Measurements from ENCODE around the gene POLR1A. TPM values are rescaled to one million over a fixed set of nuclear protein-coding genes. Genes with fewer than 3 reads are reported as not detected.

POLR1A gene
- total RNA-seq, 1 donor: 43.1 TPM

GRCh38 chr2:86048888-86049287 is 56.8 kb downstream of the POLR1A start:
- no peak for TF ChIP-seq CTCF (IDR thresholded peaks at IDR 0.05; ENCODE audit: insufficient read depth, low read length)
- peak; percentile 76 for DNase-seq (ENCODE audit: low read depth)

DNA sequence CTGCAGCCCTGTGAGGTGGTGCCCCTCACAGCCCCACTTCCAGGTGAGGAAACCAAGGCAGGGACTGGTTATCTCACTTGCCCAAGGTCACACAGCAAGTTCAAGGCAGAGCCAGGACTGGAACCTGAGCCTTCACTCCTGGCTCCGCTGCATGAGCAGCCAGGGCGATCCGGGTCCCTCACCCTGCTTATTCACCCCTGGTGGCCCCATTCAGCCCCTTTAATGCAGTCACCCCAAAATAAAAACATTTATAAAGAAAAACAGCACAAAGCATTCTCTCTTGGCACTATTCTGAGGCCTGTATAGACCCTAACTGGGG is 57.3 kb downstream of the POLR1A start:
- no peak overlapping the region for H3K4me3 ChIP-seq (ENCODE audit: low read depth, low read length)
- TF ChIP-seq CTCF (IDR thresholded peaks at IDR 0.05; ENCODE audit: insufficient read depth, low read length): no peak
- DNase-seq (ENCODE audit: low read depth): no peak

More at GRCh38 chr2:86048888-86049287, 56.8 kb downstream of the POLR1A start:
- H3K4me3 ChIP-seq (ENCODE audit: low read depth, low read length): no peak overlapping the region

- no peak overlapping the region for H3K4me3 ChIP-seq (ENCODE audit: low read depth, low read length)
- TF ChIP-seq CTCF (IDR thresholded peaks at IDR 0.05; ENCODE audit: insufficient read depth, low read length): no peak
- DNase-seq (ENCODE audit: low read depth): no peak
Observed at GRCh38 chr2:86047575-86048382, 57.9 kb downstream of the POLR1A start.

- H3K4me3 ChIP-seq (ENCODE audit: low read depth, low read length): no peak overlapping the region
- TF ChIP-seq CTCF (IDR thresholded peaks at IDR 0.05; ENCODE audit: insufficient read depth, low read length): no peak
- no peak for DNase-seq (ENCODE audit: low read depth)
Observed at GRCh38 chr2:86045541-86045940, 60.1 kb downstream of the POLR1A start.

DNA sequence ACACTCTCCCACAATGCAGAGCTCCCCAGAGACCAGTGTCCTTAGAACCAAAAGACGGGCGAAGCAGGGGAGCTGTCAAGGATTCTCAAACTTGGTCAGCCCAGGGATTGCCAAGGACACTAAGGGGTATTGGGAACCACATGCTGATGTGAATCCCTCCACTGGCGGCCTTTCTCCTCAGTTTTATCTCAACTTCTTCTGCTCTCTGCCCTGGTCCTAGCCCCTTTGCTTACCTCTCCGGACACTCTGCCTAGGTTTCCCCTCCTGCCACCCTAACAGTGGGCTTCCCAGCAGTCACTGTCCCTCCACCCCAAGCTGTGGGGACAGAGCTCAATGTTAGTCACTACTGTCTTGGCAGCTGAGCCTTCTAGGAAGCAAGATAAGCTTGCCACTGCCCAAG is 61.1 kb downstream of the POLR1A start:
- TF ChIP-seq CTCF (IDR thresholded peaks at IDR 0.05; ENCODE audit: insufficient read depth, low read length): no peak
- no peak for DNase-seq (ENCODE audit: low read depth)
- no peak overlapping the region for H3K4me3 ChIP-seq (ENCODE audit: low read depth, low read length)

- no peak for TF ChIP-seq CTCF (IDR thresholded peaks at IDR 0.05; ENCODE audit: insufficient read depth, low read length)
- no peak overlapping the region for H3K4me3 ChIP-seq (ENCODE audit: low read depth, low read length)
- no peak for DNase-seq (ENCODE audit: low read depth)
Observed at GRCh38 chr2:86044045-86044444, 61.6 kb downstream of the POLR1A start.
